HG03196 (cell line): Measurements from ENCODE around the gene LASP1.
"Not testable (repeated sequence)": the region's sequence is repeated elsewhere in the genome, so short reads cannot be mapped to it uniquely, and the experiment has no call there.

Experiments
- ATAC-seq: cut with Tn5 transposase; IDR thresholded peaks from one replicate; pipeline ENCODE4 v1.9.1; 2021; ENCODE audit not compliant: unreplicated experiment

LASP1 gene

DNA sequence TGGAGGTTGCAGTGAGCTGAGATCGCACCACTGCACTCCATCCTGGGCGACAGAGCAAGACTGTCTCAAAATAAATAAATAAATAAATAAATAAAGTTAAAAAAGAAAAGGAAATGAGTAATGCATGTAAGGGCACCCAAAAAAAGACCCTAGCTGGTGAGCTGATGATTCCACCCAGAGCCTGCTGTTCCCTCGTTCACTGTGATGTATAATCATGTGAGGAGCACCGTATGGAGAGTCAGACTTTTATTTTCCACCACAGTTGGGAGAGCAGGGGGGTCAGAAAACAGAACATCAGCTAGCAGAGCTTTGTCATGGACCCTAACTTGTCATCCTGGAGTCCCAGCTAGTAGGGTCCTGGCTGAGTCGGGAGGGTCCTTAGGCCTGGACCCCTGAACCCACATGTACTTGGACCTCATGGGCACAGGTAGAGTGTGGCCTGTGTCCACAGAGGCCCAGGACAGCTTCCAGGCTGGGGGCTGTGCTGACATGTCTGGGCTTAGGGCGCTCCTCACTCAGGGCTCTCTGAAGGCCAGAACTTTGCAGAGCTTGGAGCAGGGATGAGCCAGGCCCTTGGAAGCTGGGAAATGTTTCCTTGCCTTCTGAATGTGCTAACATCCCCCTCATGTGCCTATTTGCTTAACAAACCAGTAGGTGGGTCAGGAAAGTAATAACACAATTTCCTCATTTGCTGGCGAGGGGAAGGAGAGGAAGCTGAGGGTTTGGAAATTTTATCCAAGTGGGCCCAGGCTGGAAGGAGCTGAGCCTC, 36.8 kb downstream of the LASP1 start:
- ATAC-seq, result no peak

DNA sequence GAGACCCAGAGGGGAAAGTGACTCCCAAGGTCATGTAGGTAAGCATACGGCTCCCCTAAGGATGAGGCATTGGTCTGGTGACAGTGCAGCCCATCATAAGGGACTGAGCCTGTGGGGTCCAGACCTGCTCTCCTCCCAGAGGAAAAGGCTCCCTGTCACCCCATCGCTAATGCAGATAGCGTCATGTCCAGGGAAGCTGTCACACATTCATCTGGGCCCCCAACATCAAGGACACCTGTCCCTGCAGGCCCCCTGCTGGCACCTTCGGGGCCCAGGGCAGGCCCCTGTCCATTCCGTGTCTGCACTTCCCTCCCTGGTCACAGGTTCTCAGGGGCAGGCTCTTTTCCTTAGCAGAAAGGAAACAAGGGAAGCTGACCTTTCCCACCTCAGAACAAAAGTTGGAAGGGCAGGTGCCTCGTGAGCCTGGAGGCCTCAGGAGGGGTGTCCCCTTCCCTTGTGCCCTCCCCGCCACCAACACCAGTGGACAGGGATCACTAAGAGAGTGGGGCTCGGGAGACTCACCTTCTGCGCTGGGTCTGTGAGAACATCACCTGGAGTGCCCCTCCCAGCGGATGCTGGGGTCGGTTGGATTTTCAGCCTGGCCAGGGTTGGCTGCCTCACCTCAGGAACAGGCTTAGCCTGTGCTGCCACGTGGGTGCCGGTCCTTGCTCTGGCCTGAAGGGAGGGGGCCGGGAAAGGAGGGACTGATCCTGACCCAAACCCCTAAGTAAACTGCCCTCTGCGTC, 38.2 kb downstream of the LASP1 start:
- ATAC-seq, result no peak

- no peak for ATAC-seq
Observed at GRCh38 chr17:38908676-38909181, 38.9 kb downstream of the LASP1 start.

DNA sequence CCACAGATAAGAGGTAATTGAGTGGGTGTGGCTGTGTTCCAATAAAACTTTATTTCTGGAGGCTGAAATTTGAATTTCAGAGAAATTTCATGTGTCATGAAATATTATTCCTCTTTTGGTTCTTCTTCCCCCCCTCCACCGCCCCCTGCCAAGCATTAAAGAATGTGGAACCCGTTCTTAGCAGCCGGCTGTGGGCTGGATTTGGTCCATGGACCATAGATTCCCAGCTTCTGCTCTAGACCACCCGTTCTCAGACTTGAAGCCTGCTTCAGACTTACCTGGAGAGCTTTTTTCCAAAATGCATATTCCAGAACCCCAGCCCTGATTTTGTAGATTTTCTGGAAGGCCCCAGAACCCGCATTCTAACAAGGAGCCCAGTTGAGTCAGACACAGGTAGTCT, 40.5 kb downstream of the LASP1 start:
- no peak for ATAC-seq

- no peak for ATAC-seq
Observed at GRCh38 chr17:38911081-38911730, 41.3 kb downstream of the LASP1 start.

GRCh38 chr17:38911731-38912081, 41.8 kb downstream of the LASP1 start:
- not testable (repeated sequence) for ATAC-seq

- ATAC-seq, result no peak
Observed at GRCh38 chr17:38912221-38912813, 42.5 kb downstream of the LASP1 start.

- no peak for ATAC-seq
Observed at GRCh38 chr17:38914741-38915638, 45.1 kb downstream of the LASP1 start.

DNA sequence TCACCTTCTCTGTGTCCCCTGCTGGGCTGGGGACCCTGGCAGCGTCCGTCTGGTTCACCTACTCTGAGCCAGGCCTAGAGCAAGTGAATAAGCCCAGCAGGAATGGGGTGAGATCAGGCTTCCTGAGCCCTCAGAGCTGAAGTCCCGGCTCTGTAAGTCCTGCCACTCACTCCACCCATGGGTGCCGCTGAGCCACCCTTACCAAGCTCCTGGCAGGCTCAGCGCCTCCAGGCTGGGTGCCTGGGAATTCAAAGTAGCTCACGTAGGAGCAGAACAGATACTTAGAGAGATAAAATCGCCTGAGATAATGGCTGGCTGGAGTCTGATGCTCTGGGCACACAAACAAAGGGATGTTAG, 45.8 kb downstream of the LASP1 start:
- ATAC-seq, result no peak

DNA sequence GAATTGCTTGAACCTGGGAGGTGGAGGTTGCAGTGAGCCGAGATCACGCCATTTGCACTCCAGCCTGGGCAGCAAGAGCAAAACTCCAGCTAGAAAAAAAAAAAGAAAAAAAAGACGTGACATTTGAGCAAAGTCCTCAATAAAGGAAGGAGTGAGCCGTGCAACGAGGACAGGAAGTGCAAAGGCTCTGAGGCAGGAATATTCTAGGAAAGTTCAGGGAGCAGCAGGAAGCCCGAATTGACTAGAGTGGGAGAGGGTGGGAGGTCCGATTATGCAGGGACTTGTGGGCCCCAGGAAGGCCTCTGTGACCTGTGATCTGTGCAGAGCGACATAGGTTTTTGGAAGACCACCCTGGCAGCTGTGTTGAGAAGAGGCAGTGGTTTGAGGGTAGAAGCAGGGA, 46.9 kb downstream of the LASP1 start:
- no peak for ATAC-seq

DNA sequence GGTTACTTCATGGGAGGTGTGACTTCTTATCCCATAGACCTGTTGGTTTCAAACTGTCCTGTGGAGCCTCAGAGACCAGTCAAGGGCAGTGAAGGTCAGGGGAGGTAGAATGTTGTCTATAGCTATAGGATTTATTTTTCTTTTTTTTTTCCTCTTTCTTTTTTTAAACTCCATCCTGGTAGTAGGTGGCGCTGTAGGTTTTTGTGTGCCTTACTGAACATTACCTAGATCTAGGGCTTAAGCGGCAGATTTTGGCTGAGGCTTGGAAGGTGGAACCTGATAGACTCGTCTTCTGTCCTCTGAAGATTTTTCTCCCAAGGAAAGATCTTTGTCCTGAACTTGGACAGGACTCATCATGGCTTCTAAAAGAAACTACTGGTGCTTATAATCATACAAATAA, 47.4 kb downstream of the LASP1 start:
- no peak for ATAC-seq

DNA sequence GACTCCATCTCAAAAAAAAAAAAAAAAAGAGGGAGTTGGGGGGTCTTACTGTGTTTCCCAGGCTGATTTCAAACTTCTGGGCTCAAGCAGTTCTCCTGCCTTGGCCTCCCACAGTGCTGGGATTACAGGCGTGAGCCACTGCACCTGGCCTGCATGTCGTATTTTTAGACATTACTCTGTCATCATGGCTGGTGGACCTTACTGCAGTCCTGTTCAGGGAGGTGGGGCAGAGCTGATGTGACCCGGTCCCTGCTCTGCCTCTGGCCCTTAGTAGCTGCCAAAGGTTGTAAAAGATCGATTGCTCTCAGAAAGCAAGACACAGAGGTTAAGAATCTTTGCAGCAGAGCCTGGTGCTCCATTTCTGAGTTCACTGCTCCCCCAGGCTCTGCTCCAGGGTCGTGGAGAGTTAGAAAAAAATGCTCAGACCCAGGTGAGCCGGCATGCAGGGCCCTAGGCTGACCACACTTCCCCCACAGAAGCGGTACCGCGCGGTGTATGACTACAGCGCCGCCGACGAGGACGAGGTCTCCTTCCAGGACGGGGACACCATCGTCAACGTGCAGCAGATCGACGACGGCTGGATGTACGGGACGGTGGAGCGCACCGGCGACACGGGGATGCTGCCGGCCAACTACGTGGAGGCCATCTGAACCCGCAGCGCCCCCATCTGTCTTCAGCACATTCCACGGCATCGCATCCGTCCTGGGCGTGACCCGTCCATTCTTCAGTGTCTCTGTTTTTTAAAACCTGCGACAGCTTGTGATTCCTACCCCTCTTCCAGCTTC, 48.5 kb downstream of the LASP1 start:
- ATAC-seq, result no peak

GRCh38 chr17:38918916-38919315, 49.1 kb downstream of the LASP1 start:
- no peak for ATAC-seq

DNA sequence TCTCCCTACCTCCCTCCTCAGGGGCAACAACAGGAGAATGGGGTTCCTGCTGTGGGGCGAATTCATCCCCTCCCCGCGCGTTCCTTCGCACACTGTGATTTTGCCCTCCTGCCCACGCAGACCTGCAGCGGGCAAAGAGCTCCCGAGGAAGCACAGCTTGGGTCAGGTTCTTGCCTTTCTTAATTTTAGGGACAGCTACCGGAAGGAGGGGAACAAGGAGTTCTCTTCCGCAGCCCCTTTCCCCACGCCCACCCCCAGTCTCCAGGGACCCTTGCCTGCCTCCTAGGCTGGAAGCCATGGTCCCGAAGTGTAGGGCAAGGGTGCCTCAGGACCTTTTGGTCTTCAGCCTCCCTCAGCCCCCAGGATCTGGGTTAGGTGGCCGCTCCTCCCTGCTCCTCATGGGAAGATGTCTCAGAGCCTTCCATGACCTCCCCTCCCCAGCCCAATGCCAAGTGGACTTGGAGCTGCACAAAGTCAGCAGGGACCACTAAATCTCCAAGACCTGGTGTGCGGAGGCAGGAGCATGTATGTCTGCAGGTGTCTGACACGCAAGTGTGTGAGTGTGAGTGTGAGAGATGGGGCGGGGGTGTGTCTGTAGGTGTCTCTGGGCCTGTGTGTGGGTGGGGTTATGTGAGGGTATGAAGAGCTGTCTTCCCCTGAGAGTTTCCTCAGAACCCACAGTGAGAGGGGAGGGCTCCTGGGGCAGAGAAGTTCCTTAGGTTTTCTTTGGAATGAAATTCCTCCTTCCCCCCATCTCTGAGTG, 49.6 kb downstream of the LASP1 start:
- ATAC-seq, result no peak

DNA sequence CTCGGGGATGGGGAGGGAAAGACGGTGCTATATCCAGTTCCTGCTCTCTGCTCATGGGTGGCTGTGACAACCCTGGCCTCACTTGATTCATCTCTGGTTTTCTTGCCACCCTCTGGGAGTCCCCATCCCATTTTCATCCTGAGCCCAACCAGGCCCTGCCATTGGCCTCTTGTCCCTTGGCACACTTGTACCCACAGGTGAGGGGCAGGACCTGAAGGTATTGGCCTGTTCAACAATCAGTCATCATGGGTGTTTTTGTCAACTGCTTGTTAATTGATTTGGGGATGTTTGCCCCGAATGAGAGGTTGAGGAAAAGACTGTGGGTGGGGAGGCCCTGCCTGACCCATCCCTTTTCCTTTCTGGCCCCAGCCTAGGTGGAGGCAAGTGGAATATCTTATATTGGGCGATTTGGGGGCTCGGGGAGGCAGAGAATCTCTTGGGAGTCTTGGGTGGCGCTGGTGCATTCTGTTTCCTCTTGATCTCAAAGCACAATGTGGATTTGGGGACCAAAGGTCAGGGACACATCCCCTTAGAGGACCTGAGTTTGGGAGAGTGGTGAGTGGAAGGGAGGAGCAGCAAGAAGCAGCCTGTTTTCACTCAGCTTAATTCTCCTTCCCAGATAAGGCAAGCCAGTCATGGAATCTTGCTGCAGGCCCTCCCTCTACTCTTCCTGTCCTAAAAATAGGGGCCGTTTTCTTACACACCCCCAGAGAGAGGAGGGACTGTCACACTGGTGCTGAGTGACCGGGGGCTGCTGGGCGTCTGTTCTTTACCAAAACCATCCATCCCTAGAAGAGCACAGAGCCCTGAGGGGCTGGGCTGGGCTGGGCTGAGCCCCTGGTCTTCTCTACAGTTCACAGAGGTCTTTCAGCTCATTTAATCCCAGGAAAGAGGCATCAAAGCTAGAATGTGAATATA, 50.8 kb downstream of the LASP1 start:
- no peak for ATAC-seq

- ATAC-seq, result no peak
Observed at GRCh38 chr17:38921756-38922411, 52.0 kb downstream of the LASP1 start.

DNA sequence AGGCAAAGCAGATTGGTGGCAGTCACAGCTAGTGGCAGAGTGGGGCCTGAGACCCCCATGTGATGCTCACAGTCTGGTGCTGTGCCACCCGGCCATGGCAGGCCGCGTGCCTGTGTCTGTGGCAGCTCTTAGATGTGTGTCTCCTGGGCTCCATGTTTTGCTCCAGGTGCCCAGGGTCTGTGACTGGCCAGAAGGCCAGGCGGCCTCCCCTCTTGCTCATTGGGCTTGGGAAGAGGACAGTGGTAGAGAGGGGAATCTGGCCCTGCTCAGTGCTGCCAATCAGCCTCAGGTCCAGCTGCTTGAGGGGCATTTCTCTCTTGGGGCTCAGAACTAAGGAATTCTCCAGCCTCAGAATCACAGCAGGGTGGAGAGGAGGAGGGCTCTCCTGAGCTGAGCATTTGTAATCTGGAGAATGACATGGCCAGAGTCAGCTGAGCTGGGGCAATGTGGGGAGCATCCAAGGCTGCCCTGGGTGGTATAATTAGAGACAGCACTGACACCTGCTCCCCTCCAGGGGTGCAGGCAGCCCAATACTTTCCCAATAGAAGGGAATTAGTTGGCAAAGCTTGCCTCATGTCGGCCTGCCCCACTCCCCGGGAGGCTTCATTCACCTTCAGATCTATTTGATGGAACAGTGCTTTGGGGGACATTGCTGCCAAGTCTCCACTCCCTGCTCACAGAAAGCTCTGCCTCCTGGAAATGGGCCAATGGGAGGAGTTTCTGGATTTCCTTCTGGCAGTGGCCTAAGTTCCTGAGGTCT, 52.9 kb downstream of the LASP1 start:
- ATAC-seq, result no peak
